H1 (cell line): ENCODE measurements around the gene SLC24A1. TPM values are rescaled to one million over a fixed set of nuclear protein-coding genes. Genes with fewer than 3 reads are reported as not detected.

Experiments used
- CTCF ChIA-PET: fragments of 300-600 bp; sonication (Branson Sonifier 250); formaldehyde crosslinking; loops from one replicate; lab custom pipeline; 2021; ENCODE audit not compliant: partially characterized antibody; lab: Charles Lee
- POLR2A ChIA-PET: fragments of 300-600 bp; sonication (Branson Sonifier 250); formaldehyde crosslinking; loops from one replicate; lab custom pipeline; 2021; ENCODE audit warnings: inconsistent platforms; ENCODE audit not compliant: partially characterized antibody; lab: Charles Lee
- DNase-seq, 2 experiments: peaks; one replicate each; pipeline versions ENCODE4 v3.0.0 to v3.0.0-alpha.2; 2010 to 2022; ENCODE audit warnings: low spot score in 2 of 2, low read depth in 1 of 2, mixed read lengths in 1 of 2
- FAIRE-seq: peaks from 2 replicates; lab custom pipeline; 2011; peaks lifted over from hg19 to GRCh38; lab: Jason Lieb, UNC
- H2AFZ ChIP-seq: 2 replicates; pipeline ENCODE4 v1.8.1; 2012; ENCODE audit warnings: low read length, inconsistent platforms
- H2AK5ac ChIP-seq: 2 replicates; pipeline ENCODE4 v1.6.1; 2013; ENCODE audit warnings: low read depth, low read length
- H2BK120ac ChIP-seq: replicated peaks from 2 replicates; pipeline ENCODE3; 2013; ENCODE audit warnings: low read depth, low read length, inconsistent platforms
- H2BK12ac ChIP-seq: 2 replicates; pipeline ENCODE4 v1.6.1; 2013; ENCODE audit warnings: low read depth, low read length
- H2BK15ac ChIP-seq: 2 replicates; pipeline ENCODE4 v1.6.1; 2013; ENCODE audit warnings: low read length
- H2BK20ac ChIP-seq: 2 replicates; pipeline ENCODE4 v1.6.1; 2013; ENCODE audit warnings: low read length
- H2BK5ac ChIP-seq: 2 replicates; pipeline ENCODE4 v1.6.1; 2013; ENCODE audit warnings: low read depth, low read length
- H3K14ac ChIP-seq: 2 replicates; pipeline ENCODE4 v1.6.1; 2013; ENCODE audit warnings: inconsistent platforms; ENCODE audit not compliant: insufficient read length
- H3K18ac ChIP-seq: 2 replicates; pipeline ENCODE4 v1.6.1; 2013; ENCODE audit warnings: low read length; ENCODE audit errors: extremely low read depth
- H3K23ac ChIP-seq: 2 replicates; pipeline ENCODE4 v1.6.1; 2013; ENCODE audit warnings: inconsistent platforms; ENCODE audit not compliant: insufficient read length
- H3K23me2 ChIP-seq: 2 replicates; pipeline ENCODE4 v1.6.1; 2013; ENCODE audit warnings: low read depth, low read length
- H3K27ac ChIP-seq: 2 replicates; pipeline ENCODE4 v1.6.1; 2011; ENCODE audit warnings: low read depth, low read length, inconsistent platforms
- H3K27me3 ChIP-seq, 4 experiments: replicated peaks in 1 of 4; 1 replicate in 1 of 4; 2 replicates in 3 of 4; pipeline versions ENCODE4 v1.6.1 to v1.8.1; 2011 to 2013; ENCODE audit warnings: low read length in 3 of 4, mild to moderate bottlenecking in 3 of 4, inconsistent platforms in 2 of 4, mixed read lengths in 2 of 4, moderate library complexity in 1 of 4; ENCODE audit not compliant: control insufficient read depth in 3 of 4, insufficient read depth in 3 of 4; ENCODE audit errors: extremely low read depth in 1 of 4
- H3K36me3 ChIP-seq, 4 experiments: 2 replicates each; pipeline versions ENCODE4 v1.6.1 to v1.8.1; 2011 to 2013; ENCODE audit warnings: mild to moderate bottlenecking in 4 of 4, low read length in 3 of 4, moderate library complexity in 2 of 4, control low read depth in 1 of 4, inconsistent platforms in 1 of 4; ENCODE audit not compliant: insufficient read depth in 4 of 4, control insufficient read depth in 2 of 4
- H3K4ac ChIP-seq: replicated peaks from 2 replicates; pipeline ENCODE3; 2013; ENCODE audit warnings: low read length, low read depth, mixed read lengths, inconsistent platforms; ENCODE audit not compliant: insufficient read length
- H3K4me1 ChIP-seq, 4 experiments: replicated peaks in 1 of 4; 1 replicate in 1 of 4; 2 replicates in 3 of 4; pipeline versions ENCODE4 v1.6.1 to v1.8.1; 2011 to 2013; ENCODE audit warnings: low read length in 3 of 4, inconsistent platforms in 2 of 4, mixed read lengths in 1 of 4; ENCODE audit not compliant: insufficient read depth in 4 of 4, control insufficient read depth in 3 of 4
- H3K4me2 ChIP-seq, 2 experiments: 2 replicates each; pipeline versions ENCODE4 v1.6.1 to v1.8.1; 2011 to 2013; ENCODE audit warnings: low read depth in 2 of 2, low read length in 2 of 2, control low read depth in 1 of 2, inconsistent platforms in 1 of 2, mild to moderate bottlenecking in 1 of 2; ENCODE audit not compliant: insufficient read depth in 1 of 2
- H3K4me3 ChIP-seq, 4 experiments: fragments of 200-600, 300-600 bp in 1 of 4; sonication (generic), shearing (Covaris generic), sonication (Bioruptor Twin) in 1 of 4; 2 replicates each; pipeline versions ENCODE4 v1.5.1 to v1.8.1; 2011 to 2016; ENCODE audit warnings: low read length in 4 of 4, low read depth in 3 of 4, control low read depth in 2 of 4, inconsistent platforms in 2 of 4, mild to moderate bottlenecking in 2 of 4, mixed read lengths in 1 of 4, moderate library complexity in 1 of 4; ENCODE audit not compliant: insufficient read depth in 2 of 4; ENCODE audit errors: extremely low read depth in 1 of 4
- H3K56ac ChIP-seq: replicated peaks from 2 replicates; pipeline ENCODE3; 2013; ENCODE audit warnings: low read depth, mild to moderate bottlenecking, mixed read lengths, low read length, inconsistent platforms; ENCODE audit not compliant: insufficient read length
- H3K79me1 ChIP-seq: 2 replicates; pipeline ENCODE4 v1.6.1; 2013; ENCODE audit warnings: low read depth, low read length, control low read depth
- H3K79me2 ChIP-seq, 2 experiments: 2 replicates each; pipeline versions ENCODE4 v1.6.1 to v1.8.1; 2012 to 2013; ENCODE audit warnings: low read length in 2 of 2, mild to moderate bottlenecking in 2 of 2, inconsistent platforms in 1 of 2; ENCODE audit not compliant: insufficient read depth in 2 of 2, control insufficient read depth in 1 of 2
- H3K9ac ChIP-seq, 4 experiments: replicated peaks in 1 of 4; 1 replicate in 1 of 4; 2 replicates in 3 of 4; pipeline versions ENCODE4 v1.6.1 to v1.8.1; 2011 to 2013; ENCODE audit warnings: low read depth in 3 of 4, low read length in 3 of 4, control low read depth in 2 of 4, mild to moderate bottlenecking in 2 of 4, moderate library complexity in 2 of 4, inconsistent platforms in 1 of 4; ENCODE audit errors: extremely low read depth in 1 of 4
- H3K9me3 ChIP-seq, 2 experiments: 2 replicates each; pipeline versions ENCODE4 v1.6.1 to v1.8.1; 2012 to 2013; ENCODE audit warnings: mild to moderate bottlenecking in 2 of 2, moderate library complexity in 2 of 2, control low read depth in 1 of 2, inconsistent platforms in 1 of 2, low read depth in 1 of 2, low read length in 1 of 2, mixed read lengths in 1 of 2; ENCODE audit not compliant: insufficient read depth in 2 of 2
- H4K20me1 ChIP-seq, 2 experiments: replicated peaks in 1 of 2; 2 replicates each; pipeline versions ENCODE3 to v1.8.1; 2011 to 2013; ENCODE audit warnings: inconsistent platforms in 2 of 2, low read length in 2 of 2, mild to moderate bottlenecking in 1 of 2; ENCODE audit not compliant: insufficient read depth in 2 of 2, control insufficient read depth in 1 of 2
- H4K5ac ChIP-seq: 2 replicates; pipeline ENCODE4 v1.6.1; 2013; ENCODE audit warnings: low read length, low read depth, mixed read lengths, inconsistent platforms; ENCODE audit not compliant: insufficient read length
- H4K8ac ChIP-seq: 2 replicates; pipeline ENCODE4 v1.8.0; 2013; ENCODE audit warnings: mild to moderate bottlenecking, moderate library complexity, low read length, inconsistent platforms; ENCODE audit not compliant: insufficient read depth; ENCODE audit errors: extremely low read depth
- H4K91ac ChIP-seq: replicated peaks from 2 replicates; pipeline ENCODE3; 2013; ENCODE audit warnings: low read length, mixed read lengths, inconsistent platforms; ENCODE audit not compliant: insufficient read length
- ATF2 ChIP-seq: IDR thresholded peaks from 2 replicates; pipeline ENCODE4 v1.6.1; 2012; ENCODE audit warnings: low read length, inconsistent platforms
- BACH1 ChIP-seq: IDR thresholded peaks from 2 replicates; pipeline ENCODE4 v1.6.1; 2012; ENCODE audit warnings: low read length, improper control_type of control experiment
- CHD2 ChIP-seq: IDR thresholded peaks from 2 replicates; pipeline ENCODE4 v1.6.1; 2012; ENCODE audit warnings: low read length, improper control_type of control experiment
- EZH2 ChIP-seq: fragments of 200-600 bp; sonication (generic); IDR thresholded peaks from 2 replicates; pipeline ENCODE4 v1.7.1; 2012; ENCODE audit warnings: low read depth, mild to moderate bottlenecking, moderate library complexity, low read length, inconsistent platforms; ENCODE audit not compliant: severe bottlenecking
- KDM1A ChIP-seq: fragments of 200-600, 300-600 bp; sonication (generic); IDR thresholded peaks from 2 replicates; pipeline ENCODE4 v1.7.1; 2016; ENCODE audit warnings: mild to moderate bottlenecking, low read length, borderline replicate concordance
- SAP30 ChIP-seq: fragments of 300-600 bp; sonication (generic); IDR thresholded peaks from 2 replicates; pipeline ENCODE4 v1.7.1; 2012; ENCODE audit warnings: low read length, moderate library complexity, mild to moderate bottlenecking, inconsistent platforms; ENCODE audit not compliant: insufficient read depth, insufficient replicate concordance
- SIRT6 ChIP-seq: IDR thresholded peaks from one replicate; pipeline ENCODE4 v1.7.1; 2012; ENCODE audit warnings: low read length, inconsistent platforms
- WGBS, 2 experiments: shearing (Covaris generic) in 1 of 2; methylation state at CpG; one replicate each; pipeline versions ENCODE4 v1.1.6 to v1.1.7; 2013 to 2015; ENCODE audit warnings: low lambda C conversion rate in 2 of 2, mixed read lengths in 2 of 2, inconsistent platforms in 1 of 2, low coverage in 1 of 2, missing lambda C conversion rate in 1 of 2; ENCODE audit not compliant: insufficient replicate concordance in 2 of 2, insufficient coverage in 1 of 2, insufficient read length in 1 of 2; ENCODE audit errors: extremely low coverage in 1 of 2, missing lambda C conversion rate in 1 of 2; 5-methylcytosine and 5-hydroxymethylcytosine counted together
- polyA plus RNA-seq, 7 experiments: library from polyadenylated mRNA; depleted of rRNA in 3 of 7; stranded (reverse) in 5 of 7; unstranded in 2 of 7; fragments of >200 nt in 5 of 7; fragments of 200-250 nt in 2 of 7; gene quantifications; 1 replicate in 5 of 7; 2 replicates in 1 of 7; 4 replicates in 1 of 7; pipeline versions ENCODE4 v1.2.1 to v1.2.3, GENCODE V29; 2011 to 2013; ENCODE audit warnings: missing spikeins in 2 of 7, mixed read lengths in 2 of 7
- total RNA-seq: library from RNA; stranded (reverse); fragmentation: NEBNext Ultra II Directional; extraction: Animal tissue kit (Norgen Biotek cat#: 25700); gene quantifications from 2 replicates; pipeline ENCODE4 v1.2.1, GENCODE V29; 2021
- TF ChIP-seq, protein P1 (sequence below): IDR thresholded peaks from 2 replicates; pipeline ENCODE4 v1.6.1; 2011; ENCODE audit warnings: low read depth, mild to moderate bottlenecking, low read length; ENCODE audit not compliant: insufficient read depth

Gene SLC24A1
- total and polyA plus RNA-seq, 2 of the 8 experiments (the other 6 are each of a cell fraction or from before 2014, with no cell fraction given): 4.9 to 6.6 TPM

DNA sequence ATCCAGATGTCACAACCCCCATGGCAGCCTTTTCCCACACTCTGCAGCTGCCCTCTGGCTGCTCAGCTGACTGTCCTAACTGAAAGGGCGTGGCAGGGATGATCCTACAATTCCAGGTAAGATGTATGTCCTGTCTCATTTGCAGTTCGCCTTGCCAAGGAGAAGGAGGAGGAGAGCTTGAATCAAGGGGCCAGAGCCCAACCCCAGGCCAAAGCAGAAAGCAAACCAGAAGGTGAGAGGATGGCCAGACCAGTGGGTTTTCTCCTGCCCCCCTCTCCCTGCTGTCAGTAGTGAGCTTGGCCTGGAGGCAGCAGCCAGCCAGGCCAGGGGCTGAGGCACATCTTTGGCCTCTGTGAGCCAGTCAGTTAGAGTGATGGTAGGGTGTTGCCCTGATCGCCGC lies 22.5 kb downstream of the SLC24A1 start:
- no peaks in the 10 kb centered on the region for H3K79me2 ChIP-seq
- no peaks in the 10 kb centered on the region for H3K23me2 ChIP-seq
- TF ChIP-seq CHD2: no peak
- TF ChIP-seq, protein P1, sequence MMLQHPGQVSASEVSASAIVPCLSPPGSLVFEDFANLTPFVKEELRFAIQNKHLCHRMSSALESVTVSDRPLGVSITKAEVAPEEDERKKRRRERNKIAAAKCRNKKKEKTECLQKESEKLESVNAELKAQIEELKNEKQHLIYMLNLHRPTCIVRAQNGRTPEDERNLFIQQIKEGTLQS: no peak
- TF ChIP-seq SAP30: no peak
- no peak for TF ChIP-seq BACH1
- no peak for TF ChIP-seq EZH2
- no peak for TF ChIP-seq ATF2
- no peak for TF ChIP-seq KDM1A
- TF ChIP-seq SIRT6: no peak
- no peak overlapping the region for H2AFZ ChIP-seq
- ChIA-PET CTCF (interaction anchor here (0.9 to 10.9 kb wide), 8 partner anchors 11 to 325 kb away, joined by 3 to 134 read pairs (median 4); partner anchors contain the start of gene INTS14), POLR2A (interaction anchor here (1.0 to 2.9 kb wide), 2 partner anchors 33 to 225 kb away, joined by 3 to 10 read pairs; partner anchors contain the start of genes INTS14 and RAB11A)
- H3K9me3 ChIP-seq: no peaks in the 10 kb centered on the region
- WGBS, 2 experiments: 93% methylated on average over 4 of the region's 4 CpGs; no CpG with 5 or more reads in 1 of the 2 experiments
- H3K23ac ChIP-seq: no peak overlapping the region
- no peaks in the 10 kb centered on the region for H3K4me1 ChIP-seq
- H3K4ac ChIP-seq: no peak overlapping the region
- H4K20me1 ChIP-seq: no peaks in the 10 kb centered on the region
- no peak overlapping the region for H2AK5ac ChIP-seq
- H3K27ac ChIP-seq: no peak overlapping the region
- no peak overlapping the region for H4K91ac ChIP-seq
- H3K56ac ChIP-seq: no peak overlapping the region
- no peak overlapping the region for H3K18ac ChIP-seq
- H2BK15ac ChIP-seq: no peak overlapping the region
- no peak overlapping the region for H2BK12ac ChIP-seq
- FAIRE-seq: no peak
- no peak overlapping the region for H2BK20ac ChIP-seq
- H3K4me2 ChIP-seq: no peak overlapping the region
- H3K27me3 ChIP-seq: no peaks in the 10 kb centered on the region; a peak in 1 of 7 replicates
- H3K4me3 ChIP-seq: no peak overlapping the region
- no peak overlapping the region for H4K5ac ChIP-seq
- H2BK120ac ChIP-seq: no peak overlapping the region
- no peak overlapping the region for H3K14ac ChIP-seq
- no peak overlapping the region for H2BK5ac ChIP-seq
- no peaks in the 10 kb centered on the region for H3K36me3 ChIP-seq
- H3K9ac ChIP-seq: no peak overlapping the region
- no peak for DNase-seq
- no peaks in the 10 kb centered on the region for H3K79me1 ChIP-seq
- H4K8ac ChIP-seq: no peak overlapping the region; the same call in 1 of the 2 replicates
